B cell (primary cell): ENCODE measurements around the gene DIPK2A. TPM values are rescaled to one million over a fixed set of nuclear protein-coding genes. Genes with fewer than 3 reads are reported as not detected.

Experiments
- ATAC-seq: fragments of 200-7000 bp; cut with Tn5 transposase; one replicate; pipeline ENCODE4 v1.10.0; 2021; ENCODE audit warnings: low read depth, mild to moderate bottlenecking, moderate number of reproducible peaks, moderate library complexity
- CTCF ChIA-PET: fragments of 350-600 bp; sonication (Branson Sonifier 250); formaldehyde crosslinking; loops from one replicate; lab custom pipeline; 2021; ENCODE audit warnings: antibody characterized with exemption, inconsistent platforms; lab: Charles Lee
- POLR2A ChIA-PET: fragments of 350-600 bp; sonication (Branson Sonifier 250); formaldehyde crosslinking; loops from one replicate; lab custom pipeline; 2021; ENCODE audit warnings: antibody characterized with exemption; lab: Charles Lee
- DNase-seq: peaks from one replicate; pipeline ENCODE4 v3.0.0; 2013
- H2AFZ ChIP-seq: 2 replicates; pipeline ENCODE4 v1.6.1; 2012; ENCODE audit warnings: mild to moderate bottlenecking, low read depth, low read length; ENCODE audit not compliant: insufficient read depth, poor library complexity, severe bottlenecking
- H3K27ac ChIP-seq, 2 donors: 1 replicate in 1 of 2; 2 replicates in 1 of 2; pipeline ENCODE4 v1.5.1; 2012 to 2013; ENCODE audit warnings: low read length in 2 of 2, mild to moderate bottlenecking in 2 of 2, moderate library complexity in 1 of 2
- H3K27me3 ChIP-seq, 4 experiments: fragments of 200-600 bp in 1 of 4; sonication (generic) in 1 of 4; replicated peaks in 1 of 4; 1 replicate in 2 of 4; 2 replicates in 2 of 4; pipeline versions ENCODE4 v1.6.1 to v1.7.0; 2013 to 2016; ENCODE audit warnings: low read length in 3 of 4, mild to moderate bottlenecking in 2 of 4, mixed read lengths in 1 of 4, moderate library complexity in 1 of 4; ENCODE audit not compliant: insufficient read depth in 4 of 4, control insufficient read depth in 3 of 4; ENCODE audit errors: control extremely low read depth in 1 of 4
- H3K36me3 ChIP-seq, 2 experiments: replicated peaks in 1 of 2; 1 replicate in 1 of 2; 2 replicates in 1 of 2; pipeline versions ENCODE4 v1.6.1 to v1.7.1; 2013; ENCODE audit warnings: low read length in 1 of 2; ENCODE audit not compliant: insufficient read depth in 2 of 2, control insufficient read depth in 1 of 2; ENCODE audit errors: control extremely low read depth in 1 of 2, extremely low read depth in 1 of 2
- H3K4me1 ChIP-seq, 2 donors: fragments of 200-600 bp in 1 of 2; sonication (generic) in 1 of 2; 1 replicate in 1 of 2; 2 replicates in 1 of 2; pipeline versions ENCODE4 v1.5.1 to v1.6.1; 2013 to 2017; ENCODE audit warnings: low read length in 2 of 2; ENCODE audit not compliant: control insufficient read depth in 2 of 2, insufficient read depth in 2 of 2
- H3K4me2 ChIP-seq: replicated peaks from 2 replicates; pipeline ENCODE3; 2012; ENCODE audit warnings: mild to moderate bottlenecking, low read depth, low read length; ENCODE audit not compliant: poor library complexity, severe bottlenecking
- H3K4me3 ChIP-seq, 5 experiments: fragments of 200-600 bp in 1 of 5; sonication (generic) in 1 of 5; 1 replicate in 3 of 5; 2 replicates in 2 of 5; pipeline versions ENCODE4 v1.5.1 to v1.7.0; 2011 to 2016; ENCODE audit warnings: low read length in 4 of 5, mild to moderate bottlenecking in 4 of 5, low read depth in 2 of 5, control low read depth in 1 of 5, moderate library complexity in 1 of 5; ENCODE audit not compliant: insufficient read depth in 1 of 5; ENCODE audit errors: control extremely low read depth in 1 of 5, extremely low read depth in 1 of 5
- H3K79me2 ChIP-seq: fragments of 200-600 bp; sonication (generic); one replicate; pipeline ENCODE4 v1.6.0; 2016; ENCODE audit warnings: low read length; ENCODE audit not compliant: control insufficient read depth, insufficient read depth
- H3K9ac ChIP-seq: fragments of 200-600 bp; sonication (generic); 2 replicates; pipeline ENCODE4 v1.6.1; 2017; ENCODE audit warnings: mild to moderate bottlenecking, low read length, moderate library complexity
- H3K9me3 ChIP-seq, 3 donors: one replicate each; pipeline versions ENCODE4 v1.6.1 to v1.7.1; 2013; ENCODE audit warnings: low read length in 2 of 3; ENCODE audit not compliant: control insufficient read depth in 2 of 3, insufficient read depth in 1 of 3; ENCODE audit errors: control extremely low read depth in 1 of 3
- H4K20me1 ChIP-seq: 2 replicates; pipeline ENCODE4 v1.6.0; 2012; ENCODE audit warnings: mild to moderate bottlenecking, low read length; ENCODE audit not compliant: insufficient read depth, control insufficient read depth, poor library complexity, severe bottlenecking
- H3K27ac Mint-ChIP-seq: one replicate; pipeline ENCODE4 v1.8.0; 2021; ENCODE audit warnings: mixed read lengths
- H3K27me3 Mint-ChIP-seq: one replicate; pipeline ENCODE4 v1.8.0; 2021; ENCODE audit warnings: mixed read lengths
- H3K4me1 Mint-ChIP-seq: one replicate; pipeline ENCODE4 v1.8.0; 2021; ENCODE audit warnings: mixed read lengths
- H3K4me3 Mint-ChIP-seq: one replicate; pipeline ENCODE4 v1.8.0; 2021; ENCODE audit warnings: mixed read lengths
- H3K9me3 Mint-ChIP-seq: one replicate; pipeline ENCODE4 v1.8.0; 2022; ENCODE audit warnings: mixed read lengths; ENCODE audit not compliant: insufficient read depth
- EZH2 ChIP-seq: IDR thresholded peaks from 2 replicates; pipeline ENCODE4 v1.6.1; 2012; ENCODE audit warnings: borderline replicate concordance, low read depth, mild to moderate bottlenecking, moderate library complexity, low read length; ENCODE audit not compliant: insufficient read depth, poor library complexity, severe bottlenecking
- WGBS: methylation state at CpG from one replicate; pipeline ENCODE4 v1.1.5; 2013; ENCODE audit warnings: missing lambda C conversion rate; ENCODE audit not compliant: insufficient coverage; 5-methylcytosine and 5-hydroxymethylcytosine counted together
- intact Hi-C: fragments of 100-400 bp; cut with micrococcal nuclease; formaldehyde crosslinking; loops from one replicate; pipeline ENCODE4 v1.10.0; 2022
- polyA plus RNA-seq: library from polyadenylated mRNA; depleted of rRNA; stranded (reverse); fragments of >200 nt; gene quantifications from 2 replicates; pipeline ENCODE4 v1.2.3, GENCODE V29; 2012
- total RNA-seq, 2 donors: library from RNA; stranded (reverse); fragments of 120-200 nt in 1 of 2; gene quantifications; 1 replicate in 1 of 2; 2 replicates in 1 of 2; pipeline versions ENCODE4 v1.2.3 to v1.2.4, GENCODE V29; 2013 to 2022
- TF ChIP-seq, protein P1 (sequence below): fragments of 200-600 bp; IDR thresholded peaks from one replicate; pipeline ENCODE4 v1.8.0; 2022; ENCODE audit warnings: antibody characterized with exemption, mild to moderate bottlenecking

Gene DIPK2A
- total and polyA plus RNA-seq, 2 donors (not counting 1 experiment from before 2014, with no cell fraction given) = 16.3 to 55.3 TPM

DNA sequence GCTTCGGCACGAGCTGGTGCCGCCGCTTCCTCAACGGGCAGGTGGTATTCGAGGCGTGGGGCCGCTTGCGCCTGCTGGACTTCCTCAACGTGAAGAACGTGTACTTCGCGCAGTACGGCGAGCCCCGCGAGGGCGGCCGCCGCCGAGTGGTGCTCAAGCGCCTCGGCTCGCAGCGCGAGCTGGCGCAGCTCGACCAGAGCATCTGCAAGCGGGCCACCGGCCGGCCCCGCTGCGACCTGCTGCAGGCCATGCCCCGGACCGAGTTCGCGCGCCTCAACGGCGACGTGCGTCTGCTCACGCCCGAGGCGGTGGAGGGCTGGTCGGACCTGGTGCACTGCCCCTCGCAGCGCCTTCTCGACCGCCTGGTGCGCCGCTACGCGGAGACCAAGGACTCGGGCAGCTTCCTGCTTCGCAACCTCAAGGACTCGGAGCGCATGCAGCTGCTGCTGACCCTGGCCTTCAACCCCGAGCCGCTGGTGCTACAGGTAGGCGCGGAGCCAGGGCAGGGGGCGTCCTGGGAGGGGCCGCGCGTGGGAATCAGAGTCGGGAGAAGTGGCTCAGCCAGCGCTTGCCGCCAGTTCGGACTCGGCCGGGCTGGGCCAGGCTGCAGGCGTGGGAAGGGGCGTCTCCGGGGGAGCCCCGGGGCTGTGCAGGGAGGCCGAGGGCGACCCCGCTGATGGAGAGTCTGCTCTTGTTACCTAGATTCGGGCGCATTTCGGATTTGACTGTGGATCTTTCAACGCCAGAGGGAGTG is 1.1 kb downstream of the DIPK2A start:
- POLR2A ChIA-PET = interaction anchor here (0.5 to 2.9 kb wide), 10 partner anchors 8 to 1394 kb away, joined by 3 to 19 read pairs (median 4); partner anchors contain the start of genes ATR and U2SURP
- WGBS = under 1% methylated on average over 83 of the region's 83 CpGs
- Histone ChIP-seq H3K4me2 (peak overlapping the region; percentile 92), H2AFZ (peak overlapping the region; percentile 90), H3K9ac (peak overlapping the region; percentile 85), H3K4me3 (peak overlapping the region; percentile 84 to 92 (median 90)), H3K4me1 (peaks cover 17 to 46% of the 10 kb centered on the region in 2 donors), H3K9me3 (no peaks in the 10 kb centered on the region), H3K79me2 (peaks cover 46% of the 10 kb centered on the region), H3K36me3 (no peaks in the 10 kb centered on the region), H3K27me3 (no peaks in the 10 kb centered on the region), H3K27ac (peak overlapping the region; percentile 91 to 93), H4K20me1 (peaks cover 5% of the 10 kb centered on the region)
- Mint-ChIP-seq H3K4me1 (peaks cover 40% of the 10 kb centered on the region), H3K27ac (peak overlapping the region; percentile 96), H3K9me3 (no peaks in the 10 kb centered on the region), H3K4me3 (peak overlapping the region; percentile 97), H3K27me3 (no peaks in the 10 kb centered on the region)
- ATAC-seq = peak; percentile 25
- peak; percentile 88 for DNase-seq
- CTCF ChIA-PET = interaction anchor here (1.0 to 3.9 kb wide), 12 partner anchors 8 to 89 kb away, joined by 3 to 34 read pairs (median 6); no protein-coding TSS in a partner anchor
- TF ChIP-seq EZH2 = no peak
- TF ChIP-seq, protein P1, sequence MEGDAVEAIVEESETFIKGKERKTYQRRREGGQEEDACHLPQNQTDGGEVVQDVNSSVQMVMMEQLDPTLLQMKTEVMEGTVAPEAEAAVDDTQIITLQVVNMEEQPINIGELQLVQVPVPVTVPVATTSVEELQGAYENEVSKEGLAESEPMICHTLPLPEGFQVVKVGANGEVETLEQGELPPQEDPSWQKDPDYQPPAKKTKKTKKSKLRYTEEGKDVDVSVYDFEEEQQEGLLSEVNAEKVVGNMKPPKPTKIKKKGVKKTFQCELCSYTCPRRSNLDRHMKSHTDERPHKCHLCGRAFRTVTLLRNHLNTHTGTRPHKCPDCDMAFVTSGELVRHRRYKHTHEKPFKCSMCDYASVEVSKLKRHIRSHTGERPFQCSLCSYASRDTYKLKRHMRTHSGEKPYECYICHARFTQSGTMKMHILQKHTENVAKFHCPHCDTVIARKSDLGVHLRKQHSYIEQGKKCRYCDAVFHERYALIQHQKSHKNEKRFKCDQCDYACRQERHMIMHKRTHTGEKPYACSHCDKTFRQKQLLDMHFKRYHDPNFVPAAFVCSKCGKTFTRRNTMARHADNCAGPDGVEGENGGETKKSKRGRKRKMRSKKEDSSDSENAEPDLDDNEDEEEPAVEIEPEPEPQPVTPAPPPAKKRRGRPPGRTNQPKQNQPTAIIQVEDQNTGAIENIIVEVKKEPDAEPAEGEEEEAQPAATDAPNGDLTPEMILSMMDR = peak; percentile 67
- intact Hi-C loops = loop anchor here (1.0 to 10.0 kb wide), 10 partner anchors 14 to 1525 kb away; partner anchors contain the start of genes ATR, CHST2, PLS1 and XRN1
